Ecto neural progenitor cell (in vitro differentiated cells): ENCODE data around the gene DCAKD.

Source experiments
- DNase-seq: peaks from one replicate; pipeline ENCODE4 v3.0.0-alpha.2; 2018; ENCODE audit warnings: low spot score

The DCAKD gene, protein sequence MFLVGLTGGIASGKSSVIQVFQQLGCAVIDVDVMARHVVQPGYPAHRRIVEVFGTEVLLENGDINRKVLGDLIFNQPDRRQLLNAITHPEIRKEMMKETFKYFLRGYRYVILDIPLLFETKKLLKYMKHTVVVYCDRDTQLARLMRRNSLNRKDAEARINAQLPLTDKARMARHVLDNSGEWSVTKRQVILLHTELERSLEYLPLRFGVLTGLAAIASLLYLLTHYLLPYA

DNA sequence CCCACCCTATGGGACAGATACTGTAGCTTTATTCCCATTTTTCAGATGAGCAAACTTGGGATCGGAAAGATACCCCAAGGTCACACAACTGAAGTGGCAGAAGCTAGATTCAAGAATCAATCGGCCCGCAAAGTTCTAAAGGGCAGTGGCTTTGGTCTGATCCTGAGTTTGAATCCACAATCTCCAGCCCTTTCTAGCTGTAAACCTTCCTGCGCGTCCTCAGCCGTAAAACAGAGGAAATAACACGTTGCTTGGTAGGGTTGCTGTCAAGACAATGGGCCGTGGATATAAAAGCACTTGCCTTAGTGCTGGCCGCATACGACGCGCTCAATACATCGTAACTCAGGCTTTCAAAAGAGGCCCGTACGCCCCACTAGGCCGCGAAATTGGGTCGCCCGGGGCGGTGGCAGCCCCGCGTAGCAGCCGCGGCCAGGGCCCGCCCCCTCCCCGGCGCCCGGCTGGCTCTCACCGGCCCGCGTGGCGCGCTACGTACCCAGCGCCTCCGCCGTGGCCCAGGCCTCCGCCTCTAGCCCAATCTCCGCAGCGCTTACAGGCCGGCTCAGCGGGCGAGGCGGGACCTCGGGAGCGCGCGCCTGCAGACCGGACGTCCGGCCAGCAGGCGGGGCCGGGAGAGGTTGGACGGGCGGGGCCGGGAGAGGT is at the start of gene DCAKD:
Gene DCAKD (minus strand): TSS at position 573 of the 660 bp plus-strand sequence. CDS start 16,747 bp downstream, outside the sequence.
- DNase-seq = peak; percentile 97

DNA sequence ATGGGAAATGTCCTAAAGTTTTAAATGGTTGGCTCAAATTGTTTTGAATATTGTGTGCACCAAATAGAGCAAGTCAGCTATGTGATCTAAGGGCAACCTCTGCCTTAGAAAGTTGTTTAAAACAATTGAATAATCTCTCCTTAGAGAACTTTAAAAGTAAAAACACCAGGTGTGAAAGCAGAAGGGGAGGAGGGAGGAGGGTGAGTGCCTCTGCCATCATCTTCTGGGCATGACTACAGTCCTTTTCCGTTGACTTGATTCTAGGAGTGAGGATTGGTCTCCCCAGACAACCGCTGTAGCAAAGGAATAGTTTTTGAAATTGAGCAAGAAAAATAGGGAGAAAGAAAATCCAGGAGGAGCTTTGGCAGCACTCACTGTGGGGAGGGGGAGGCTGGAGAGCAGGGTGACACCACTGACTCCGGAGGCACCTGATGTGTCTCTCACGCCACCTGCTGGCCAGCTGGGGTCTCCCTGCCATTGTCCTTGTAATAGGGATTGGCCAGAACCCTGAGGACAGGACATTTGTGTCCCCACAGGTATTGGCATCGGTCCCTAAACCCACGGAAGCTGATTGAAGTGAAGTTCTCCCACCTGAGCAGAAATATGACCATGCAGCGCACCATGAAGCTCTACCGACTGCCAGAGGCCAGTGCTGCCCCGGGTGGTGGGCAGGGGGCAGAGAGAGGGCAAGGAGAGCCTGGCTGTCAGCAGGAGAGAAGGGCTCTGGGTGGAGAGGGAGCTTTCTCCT is 47.6 kb upstream of the DCAKD start:
- peak; percentile 92 for DNase-seq

DNA sequence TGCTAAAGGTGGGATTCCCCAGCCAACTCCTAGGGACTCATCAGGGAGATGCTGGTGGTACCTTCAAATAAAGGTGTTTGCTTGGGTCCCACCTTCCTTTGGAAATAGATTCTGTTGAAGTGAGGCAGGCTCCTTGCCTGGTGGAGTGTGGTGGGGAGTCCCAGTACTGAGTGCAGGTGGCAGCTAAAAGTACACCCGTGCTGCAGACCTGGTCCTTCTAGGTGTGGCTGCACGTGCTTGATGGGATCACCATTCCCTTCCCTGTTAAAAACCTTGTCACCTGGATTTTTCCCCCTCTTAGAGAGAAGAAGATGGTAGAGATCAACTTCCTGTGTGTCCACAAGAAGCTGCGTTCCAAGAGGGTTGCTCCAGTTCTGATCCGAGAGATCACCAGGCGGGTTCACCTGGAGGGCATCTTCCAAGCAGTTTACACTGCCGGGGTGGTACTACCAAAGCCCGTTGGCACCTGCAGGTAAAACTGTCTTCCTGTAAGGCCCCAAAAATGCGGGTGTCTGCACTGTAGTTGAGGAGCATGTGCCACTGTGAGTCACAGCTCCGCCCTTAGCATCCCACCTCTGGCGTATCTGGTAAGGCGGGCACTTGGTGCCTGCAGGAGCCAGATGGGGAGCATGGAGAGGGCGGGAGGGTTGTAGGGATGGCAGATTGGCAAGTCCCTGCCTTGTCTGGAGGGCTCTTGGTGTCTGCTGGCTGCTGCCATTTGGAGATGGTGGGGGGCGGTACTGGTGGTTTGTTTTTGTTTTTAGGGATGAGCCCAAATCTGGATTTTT is 46.8 kb upstream of the DCAKD start:
- DNase-seq = no peak

- no peak for DNase-seq
Observed at GRCh38 chr17:45096926-45097325, 45.5 kb upstream of the DCAKD start.

- DNase-seq = no peak
Observed at GRCh38 chr17:45096141-45096540, 44.7 kb upstream of the DCAKD start.

DNA sequence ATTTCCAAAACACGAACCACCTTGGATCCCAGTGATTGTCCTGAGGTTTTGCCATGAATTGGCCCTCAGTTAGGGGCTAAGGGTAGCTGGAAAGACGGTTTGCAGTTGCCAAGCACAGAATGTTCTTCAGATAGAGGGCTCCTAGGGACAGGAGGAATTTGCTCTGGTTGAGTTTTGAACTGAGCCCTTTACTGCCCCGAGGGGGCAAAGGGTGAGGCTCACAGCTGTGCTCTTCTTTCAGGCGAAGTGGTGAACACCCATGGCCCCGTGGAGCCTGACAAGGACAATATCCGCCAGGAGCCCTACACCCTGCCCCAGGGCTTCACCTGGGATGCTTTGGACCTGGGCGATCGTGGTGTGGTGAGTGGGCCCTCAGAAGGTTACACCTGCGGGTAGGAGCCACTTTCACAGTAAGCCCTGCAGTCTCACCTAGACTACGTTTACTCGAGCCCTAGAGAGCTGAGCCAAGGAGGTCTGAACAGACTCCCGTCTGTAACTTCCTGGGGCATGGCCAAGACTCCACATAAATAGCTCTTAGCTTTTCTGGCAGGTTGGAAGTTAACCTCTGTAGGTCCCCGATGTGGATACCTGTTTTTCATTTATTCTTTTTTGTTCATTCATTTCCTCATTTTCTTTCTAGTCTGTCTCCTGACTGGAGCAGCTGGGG is 42.1 kb upstream of the DCAKD start:
- peak; percentile 36 for DNase-seq

GRCh38 chr17:45092911-45093430 is 41.5 kb upstream of the DCAKD start:
- DNase-seq = no peak

DNA sequence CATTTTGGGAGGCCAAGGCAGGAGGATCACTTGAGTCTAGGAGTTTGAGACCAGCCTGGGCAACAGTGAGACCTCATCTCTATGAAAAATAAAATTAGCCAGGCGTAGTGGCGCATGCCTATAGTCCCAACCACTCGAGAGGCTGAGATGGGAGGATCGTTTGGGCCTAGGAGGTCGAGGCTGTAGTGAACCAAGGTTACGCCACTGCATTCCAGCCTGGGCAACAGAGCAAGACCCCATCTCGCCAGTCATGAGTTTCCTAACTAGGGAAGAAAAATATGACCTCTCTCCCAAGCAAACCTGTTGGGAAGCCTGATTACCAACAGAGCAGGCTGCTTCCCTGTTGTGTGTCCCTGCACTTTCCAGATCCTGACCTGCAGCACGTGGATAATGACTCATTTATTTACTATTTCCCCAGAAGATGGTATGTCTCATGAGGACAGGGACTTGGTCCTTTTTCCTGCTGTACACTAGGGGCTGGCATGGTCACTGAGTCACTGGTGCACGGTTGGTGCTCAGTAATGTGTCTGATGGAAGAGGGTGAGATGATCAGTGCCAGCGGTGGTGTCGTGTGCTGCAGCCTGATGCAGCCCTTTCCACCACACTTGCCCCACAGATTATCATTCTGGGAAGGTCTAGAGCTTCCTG is 40.5 kb upstream of the DCAKD start:
- peak; percentile 38 for DNase-seq

- peak; percentile 41 for DNase-seq
Observed at GRCh38 chr17:45090711-45091110, 39.3 kb upstream of the DCAKD start.

GRCh38 chr17:45088741-45089140 is 37.3 kb upstream of the DCAKD start:
- DNase-seq = no peak

GRCh38 chr17:45087978-45088377 is 36.5 kb upstream of the DCAKD start:
- no peak for DNase-seq

- DNase-seq = no peak
Observed at GRCh38 chr17:45087504-45087975, 36.1 kb upstream of the DCAKD start.

- no peak for DNase-seq
Observed at GRCh38 chr17:45086865-45087503, 35.6 kb upstream of the DCAKD start.

DNA sequence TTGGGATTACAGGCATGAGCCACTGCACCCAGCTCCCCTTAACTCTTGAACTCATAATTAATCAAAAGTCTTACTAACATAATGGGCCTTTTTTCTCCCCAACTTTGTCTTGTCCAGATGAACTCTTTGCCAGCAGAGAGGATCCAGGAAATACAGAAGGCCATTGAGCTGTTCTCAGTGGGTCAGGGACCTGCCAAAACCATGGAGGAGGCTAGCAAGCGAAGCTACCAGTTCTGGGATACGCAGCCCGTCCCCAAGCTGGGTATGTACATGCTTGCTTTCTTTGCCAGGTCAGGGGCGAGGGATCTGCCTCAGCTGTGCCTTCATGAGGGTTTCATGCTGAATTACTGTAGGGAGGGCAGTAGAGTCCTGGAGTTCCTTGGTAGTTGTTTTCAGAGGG is 35.0 kb upstream of the DCAKD start:
- no peak for DNase-seq

DNA sequence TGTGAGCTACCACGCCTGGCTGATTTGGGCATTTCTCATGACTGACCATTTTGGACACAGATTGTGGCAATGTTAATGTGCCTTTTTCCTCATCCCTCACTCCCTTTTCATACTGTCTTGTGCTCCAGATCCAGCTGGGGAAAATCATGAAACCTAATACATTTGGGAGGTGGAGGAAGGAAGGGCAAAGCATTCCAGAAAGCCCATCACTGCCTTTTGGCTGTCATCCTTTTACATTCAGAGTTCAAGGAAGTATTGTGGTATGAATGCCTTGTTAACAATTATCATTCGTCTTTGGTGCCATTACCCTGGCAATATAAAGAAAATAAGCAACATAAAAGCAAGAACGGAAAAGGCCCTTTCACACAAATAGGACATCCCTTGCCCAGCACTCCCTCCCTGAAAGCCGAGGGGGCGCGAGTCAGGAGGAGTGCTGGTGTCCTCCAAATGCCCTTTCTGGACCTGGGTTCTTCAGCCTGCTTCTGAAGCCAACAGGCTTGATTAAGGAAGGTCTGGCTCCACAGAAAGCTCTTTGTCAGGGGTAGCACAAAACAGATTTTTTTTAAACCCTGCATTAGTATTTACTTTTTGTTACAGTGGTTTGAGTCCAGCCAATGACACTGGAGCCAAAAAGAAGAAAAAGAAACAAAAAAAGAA is 29.7 kb upstream of the DCAKD start:
- no peak for DNase-seq

DNA sequence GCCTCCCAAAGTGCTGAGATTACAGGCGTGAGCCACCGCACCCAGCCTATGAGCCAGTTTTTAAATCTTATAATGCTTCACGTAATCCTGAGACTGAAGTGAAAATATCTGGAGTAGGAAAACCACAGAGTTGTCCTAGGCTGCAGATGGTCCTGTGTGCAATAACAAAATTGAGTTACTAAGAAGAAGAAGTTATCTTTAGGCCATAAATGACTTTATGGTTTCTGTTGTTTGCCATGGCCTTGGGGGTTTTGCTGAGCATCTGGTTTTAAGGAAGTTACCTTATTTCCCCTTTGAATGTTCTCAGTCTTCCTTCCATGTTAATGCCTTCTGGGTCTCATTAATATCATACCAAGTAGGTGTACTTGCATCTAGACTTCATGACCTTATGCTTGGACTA is 26.2 kb upstream of the DCAKD start:
- no peak for DNase-seq

- no peak for DNase-seq
Observed at GRCh38 chr17:45073414-45074070, 22.1 kb upstream of the DCAKD start.

DNA sequence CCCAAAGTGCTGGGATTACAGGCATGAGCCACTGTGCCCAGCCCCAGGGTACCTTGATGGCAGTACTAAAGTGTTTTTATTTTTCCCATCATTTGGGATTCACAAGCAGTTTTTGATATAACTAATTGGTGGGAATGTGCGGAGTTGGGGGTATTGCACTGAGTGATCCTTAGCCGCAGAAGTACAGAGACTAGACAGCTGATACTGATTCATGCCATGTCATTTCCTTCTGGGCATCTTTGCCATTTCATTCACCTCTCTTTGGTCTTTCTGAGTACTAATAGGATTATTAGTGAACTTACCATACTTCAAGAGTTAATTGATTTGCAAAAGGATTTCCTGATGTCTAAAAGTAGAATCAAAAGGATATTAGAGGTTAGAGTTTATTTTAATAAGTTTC is 19.4 kb upstream of the DCAKD start:
- DNase-seq = no peak

DNA sequence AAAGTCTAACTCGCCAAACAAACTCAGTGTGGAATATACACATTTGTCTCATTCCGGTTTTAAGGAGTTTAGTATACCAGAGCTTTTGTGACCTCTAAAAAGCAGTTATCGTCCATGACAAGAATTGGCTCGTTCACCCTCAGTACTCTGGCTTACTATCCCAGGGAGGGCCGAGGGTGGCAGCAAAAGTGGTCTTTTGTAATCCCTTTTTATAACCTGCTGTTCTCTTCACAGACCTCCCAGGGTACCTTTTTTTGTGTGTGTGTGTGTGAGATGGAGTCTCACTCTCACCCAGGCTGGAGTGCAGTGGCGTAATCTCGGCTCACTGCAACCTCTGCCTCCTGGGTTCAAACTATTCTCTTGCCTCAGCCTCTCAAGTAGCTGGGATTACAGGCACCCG is 18.6 kb upstream of the DCAKD start:
- no peak for DNase-seq
